ENCODE results near the gene MRPS22. TPM values are rescaled to one million over a fixed set of nuclear protein-coding genes. Genes with fewer than 3 reads are reported as not detected.
A peak's percentile ranks its signal among the peaks of the same experiment; 100 is the strongest.

The MRPS22 gene
- total RNA-seq = 10 to 100 TPM; 33.2 to 44.7 TPM
- 10 to 100 TPM; 40.2 TPM for polyA plus RNA-seq
- long read RNA-seq, donor 1, transcript MRPS22-201 (8 exons, 1,120 nt) = major isoform, 19 of 183 reads
- long read RNA-seq, donor 1, partial matches to known transcripts = 121 of 183 reads
- long read RNA-seq, donor 1, other reads (novel, unspliced or antisense) = 35 of 183 reads
- long read RNA-seq, donor 2, partial matches to known transcripts = 10 of 18 reads
- long read RNA-seq, donor 2, other reads (novel, unspliced or antisense) = 0 of 18 reads
- long read RNA-seq, donor 3, transcript MRPS22-201 (8 exons, 1,120 nt) = major isoform, 16 of 18 reads
- long read RNA-seq, donor 3, partial matches to known transcripts = 0 of 18 reads
- long read RNA-seq, donor 3, other reads (novel, unspliced or antisense) = 0 of 18 reads
- long read RNA-seq, donor 4, transcript MRPS22-201 (8 exons, 1,120 nt) = major isoform, 7 of 9 reads
- long read RNA-seq, donor 4, partial matches to known transcripts = 0 of 9 reads
- long read RNA-seq, donor 4, other reads (novel, unspliced or antisense) = 0 of 9 reads
- long read RNA-seq, donor 5, transcript MRPS22-201 (8 exons, 1,120 nt) = major isoform, 25 of 178 reads
- long read RNA-seq, donor 5, partial matches to known transcripts = 146 of 178 reads
- long read RNA-seq, donor 5, other reads (novel, unspliced or antisense) = 0 of 178 reads

GRCh38 chr3:139343895-139344856 is at the start of gene MRPS22:
Gene MRPS22 (plus strand): TSS chr3:139344020. CDS start chr3:139344027, 7 bp downstream.
- H3K4me3 ChIP-seq = peak within 1 kb of the TSS; percentile 95
- H3K36me3 ChIP-seq (ENCODE audit: control insufficient read depth in 4 of 4, insufficient read depth in 4 of 4, low read length in 4 of 4) = peaks cover 6 to 16% (median 14%) of the 10 kb centered on the region in 4 donors
- H3K27me3 ChIP-seq (ENCODE audit: control insufficient read depth in 3 of 3, insufficient read depth in 3 of 3, low read length in 2 of 3) = peaks cover 0 to 23% (median 8%) of the 10 kb centered on the region in 3 donors
- TF ChIP-seq, protein P1, sequence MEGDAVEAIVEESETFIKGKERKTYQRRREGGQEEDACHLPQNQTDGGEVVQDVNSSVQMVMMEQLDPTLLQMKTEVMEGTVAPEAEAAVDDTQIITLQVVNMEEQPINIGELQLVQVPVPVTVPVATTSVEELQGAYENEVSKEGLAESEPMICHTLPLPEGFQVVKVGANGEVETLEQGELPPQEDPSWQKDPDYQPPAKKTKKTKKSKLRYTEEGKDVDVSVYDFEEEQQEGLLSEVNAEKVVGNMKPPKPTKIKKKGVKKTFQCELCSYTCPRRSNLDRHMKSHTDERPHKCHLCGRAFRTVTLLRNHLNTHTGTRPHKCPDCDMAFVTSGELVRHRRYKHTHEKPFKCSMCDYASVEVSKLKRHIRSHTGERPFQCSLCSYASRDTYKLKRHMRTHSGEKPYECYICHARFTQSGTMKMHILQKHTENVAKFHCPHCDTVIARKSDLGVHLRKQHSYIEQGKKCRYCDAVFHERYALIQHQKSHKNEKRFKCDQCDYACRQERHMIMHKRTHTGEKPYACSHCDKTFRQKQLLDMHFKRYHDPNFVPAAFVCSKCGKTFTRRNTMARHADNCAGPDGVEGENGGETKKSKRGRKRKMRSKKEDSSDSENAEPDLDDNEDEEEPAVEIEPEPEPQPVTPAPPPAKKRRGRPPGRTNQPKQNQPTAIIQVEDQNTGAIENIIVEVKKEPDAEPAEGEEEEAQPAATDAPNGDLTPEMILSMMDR (IDR thresholded peaks at IDR 0.05; ENCODE audit: control extremely low read depth, extremely low read depth) = no peak
- peak within 1 kb of the TSS; percentile 84 to 93 for H3K27ac ChIP-seq (ENCODE audit: low read depth in 1 of 2, low read length in 1 of 2)
- DNase-seq (peak; percentile 87 to 93 (median 88)), ATAC-seq (ENCODE audit: insufficient read depth, low FRiP score) (peak; percentile 90)
- peaks cover 4 to 11% (median 9%) of the 10 kb centered on the region in 5 donors for H3K4me1 ChIP-seq (ENCODE audit: control insufficient read depth in 5 of 5, insufficient read depth in 5 of 5, low read length in 5 of 5)
- no peaks in the 10 kb centered on the region for H3K9me3 ChIP-seq (ENCODE audit: control insufficient read depth in 4 of 4, insufficient read depth in 3 of 4, low read length in 3 of 4)
- peak within 1 kb of the TSS; percentile 30 to 91 for H3K9ac ChIP-seq (ENCODE audit: insufficient read depth in 1 of 2, low read length in 2 of 2)
- 0 to 1% methylated on average over 37 of the region's 37 CpGs for whole genome bisulfite sequencing, 2 donors

- Histone ChIP-seq H3K4me1 (ENCODE audit: control insufficient read depth in 5 of 5, insufficient read depth in 5 of 5, low read length in 5 of 5) (peaks cover 0 to 11% (median 0%) of the 10 kb centered on the region in 5 donors), H3K27me3 (ENCODE audit: control insufficient read depth in 3 of 3, insufficient read depth in 3 of 3, low read length in 2 of 3) (no peaks in the 10 kb centered on the region), H3K9me3 (ENCODE audit: control insufficient read depth in 4 of 4, insufficient read depth in 3 of 4, low read length in 3 of 4) (peaks cover 0 to 2% (median 0%) of the 10 kb centered on the region in 4 donors), H3K9ac (ENCODE audit: insufficient read depth in 1 of 2, low read length in 2 of 2) (no peak overlapping the region), H3K36me3 (ENCODE audit: control insufficient read depth in 4 of 4, insufficient read depth in 4 of 4, low read length in 4 of 4) (no peaks in the 10 kb centered on the region), H3K4me3 (no peak overlapping the region), H3K27ac (ENCODE audit: low read depth in 1 of 2, low read length in 1 of 2) (no peak overlapping the region)
- no peak for ATAC-seq (ENCODE audit: insufficient read depth, low FRiP score)
- TF ChIP-seq, protein P1 (IDR thresholded peaks at IDR 0.05; ENCODE audit: control extremely low read depth, extremely low read depth) = no peak
- WGBS, 2 donors = 83 to 87% methylated on average over 5 of the region's 5 CpGs
- no peak for DNase-seq
These were observed 48.8 kb upstream of the MRPS22 start for GRCh38 chr3:139295040-139295439.

GRCh38 chr3:139296141-139296718 is 47.6 kb upstream of the MRPS22 start:
- TF ChIP-seq, protein P1 (IDR thresholded peaks at IDR 0.05; ENCODE audit: control extremely low read depth, extremely low read depth) = no peak
- Histone ChIP-seq H3K4me1 (ENCODE audit: control insufficient read depth in 5 of 5, insufficient read depth in 5 of 5, low read length in 5 of 5) (peaks cover 0 to 11% (median 0%) of the 10 kb centered on the region in 5 donors), H3K9ac (ENCODE audit: insufficient read depth in 1 of 2, low read length in 2 of 2) (no peak overlapping the region), H3K9me3 (ENCODE audit: control insufficient read depth in 4 of 4, insufficient read depth in 3 of 4, low read length in 3 of 4) (peaks cover 0 to 2% (median 0%) of the 10 kb centered on the region in 4 donors), H3K27ac (ENCODE audit: low read depth in 1 of 2, low read length in 1 of 2) (no peak overlapping the region), H3K36me3 (ENCODE audit: control insufficient read depth in 4 of 4, insufficient read depth in 4 of 4, low read length in 4 of 4) (no peaks in the 10 kb centered on the region), H3K27me3 (ENCODE audit: control insufficient read depth in 3 of 3, insufficient read depth in 3 of 3, low read length in 2 of 3) (no peaks in the 10 kb centered on the region), H3K4me3 (no peak overlapping the region)
- ATAC-seq (ENCODE audit: insufficient read depth, low FRiP score) (no peak), DNase-seq (no peak)
- WGBS, 2 donors = 90% methylated on average over 9 of the region's 9 CpGs
